Measurements from ENCODE around the gene RBM23.

Gene RBM23

DNA sequence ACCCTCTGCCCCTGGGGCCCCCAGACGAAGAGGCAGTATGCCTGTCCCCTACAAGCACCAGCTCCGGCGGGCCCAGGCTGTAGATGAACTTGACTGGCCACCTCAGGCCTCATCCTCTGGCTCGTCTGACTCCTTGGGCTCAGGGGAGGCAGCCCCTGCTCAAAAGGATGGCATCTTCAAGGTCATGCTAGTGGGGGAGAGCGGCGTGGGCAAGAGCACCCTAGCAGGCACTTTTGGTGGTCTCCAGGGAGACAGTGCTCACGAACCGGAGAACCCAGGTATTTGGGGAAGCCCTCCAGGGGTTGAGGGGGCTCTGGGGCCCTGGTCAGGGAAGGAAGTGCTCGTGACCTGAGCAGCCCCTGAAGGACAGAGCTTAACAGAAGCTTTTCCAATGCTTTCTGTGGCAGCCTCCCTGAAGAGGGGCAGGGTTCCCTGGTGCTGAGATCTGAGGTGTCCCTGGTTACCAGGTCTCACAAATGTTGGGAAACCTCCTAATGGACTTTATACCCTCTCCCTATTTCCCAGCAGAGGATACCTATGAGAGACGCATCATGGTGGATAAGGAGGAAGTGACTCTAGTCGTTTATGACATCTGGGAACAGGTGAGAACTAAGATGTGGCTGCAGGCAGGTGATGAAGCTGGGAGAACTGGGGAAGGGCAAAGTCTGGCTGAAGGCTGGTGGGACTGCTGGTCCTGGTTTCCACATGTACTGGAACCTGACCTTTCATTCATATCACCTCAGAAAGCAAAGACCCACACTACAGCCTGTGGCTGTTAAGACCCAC is 34.0 kb downstream of the RBM23 start:
- DNase-seq = no peak

GRCh38 chr14:22884076-22884737 is 34.7 kb downstream of the RBM23 start:
- DNase-seq = no peak

DNA sequence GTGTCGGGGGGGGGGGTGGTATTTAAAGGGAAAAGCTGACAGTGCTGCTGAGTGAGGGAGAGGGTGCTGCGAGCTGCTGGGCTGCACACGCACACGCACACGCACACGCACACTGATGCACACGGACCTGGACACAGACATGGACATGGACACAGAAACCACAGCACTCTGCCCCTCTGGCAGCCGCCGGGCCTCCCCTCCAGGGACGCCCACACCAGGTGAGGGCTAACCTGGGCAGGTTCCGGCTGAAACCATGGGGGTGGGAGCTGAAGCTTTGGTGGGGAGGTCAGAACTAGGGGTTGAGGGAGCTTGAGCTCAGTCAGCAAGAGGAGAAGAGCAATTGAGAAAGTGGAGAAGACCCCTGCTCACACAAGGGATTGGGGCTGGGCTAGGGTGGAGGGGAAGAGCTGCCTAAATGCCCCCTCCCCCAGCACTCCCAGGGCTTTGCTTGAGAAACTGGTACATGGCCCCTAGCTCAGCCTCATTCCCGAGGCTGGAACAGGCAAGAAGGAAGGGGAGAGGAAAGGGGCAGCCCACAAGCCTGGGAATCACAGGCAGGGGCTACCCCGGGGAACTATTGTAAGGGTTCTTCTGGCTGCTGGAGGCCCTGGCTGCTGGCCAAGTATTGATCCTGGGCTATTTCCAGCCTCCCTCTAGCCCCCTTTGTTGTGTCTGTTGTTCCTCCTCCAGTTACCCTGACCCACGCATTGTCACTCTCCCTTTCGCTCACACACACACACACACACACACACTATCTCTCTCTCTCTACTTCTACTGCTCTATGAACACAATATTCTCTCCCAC is 35.6 kb downstream of the RBM23 start, which contains the start of gene REM2:
TSS of gene REM2 (plus strand) at position 50 of the 804 bp plus-strand sequence. CDS start at position 116, 66 bp downstream.
- DNase-seq = peak; percentile 64

DNA sequence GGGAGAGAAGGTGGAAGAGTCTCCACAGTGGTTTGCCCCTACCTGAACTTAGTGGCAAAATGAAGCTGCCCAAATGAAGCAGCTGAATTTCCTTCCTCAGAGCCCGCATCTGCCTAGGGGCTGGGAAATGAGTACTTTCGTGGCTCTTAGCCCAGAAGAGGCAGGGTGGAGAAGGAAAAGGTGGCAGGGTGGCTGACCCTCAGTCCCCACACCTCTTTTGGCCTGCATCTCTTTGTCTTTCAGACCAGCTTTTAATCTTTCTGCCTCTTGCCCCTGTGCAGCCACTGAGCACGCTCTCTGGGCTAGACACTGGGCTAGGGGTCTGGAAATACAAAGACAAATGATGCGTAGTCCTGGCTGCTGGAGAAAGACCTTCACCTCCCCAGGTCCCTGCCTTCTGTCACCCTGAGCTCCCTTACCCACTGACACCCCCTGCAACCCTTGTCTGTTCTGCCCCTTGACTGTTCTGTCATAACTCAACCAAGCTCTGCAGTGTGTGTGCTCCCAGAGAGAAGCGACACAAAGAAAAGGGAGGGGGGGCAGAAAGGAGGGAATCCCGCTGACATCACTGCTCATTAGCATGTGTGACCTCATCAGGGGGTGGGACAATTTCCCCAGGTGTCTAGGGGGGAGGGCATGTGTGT is 36.3 kb downstream of the RBM23 start:
- peak; percentile 83 for DNase-seq

DNA sequence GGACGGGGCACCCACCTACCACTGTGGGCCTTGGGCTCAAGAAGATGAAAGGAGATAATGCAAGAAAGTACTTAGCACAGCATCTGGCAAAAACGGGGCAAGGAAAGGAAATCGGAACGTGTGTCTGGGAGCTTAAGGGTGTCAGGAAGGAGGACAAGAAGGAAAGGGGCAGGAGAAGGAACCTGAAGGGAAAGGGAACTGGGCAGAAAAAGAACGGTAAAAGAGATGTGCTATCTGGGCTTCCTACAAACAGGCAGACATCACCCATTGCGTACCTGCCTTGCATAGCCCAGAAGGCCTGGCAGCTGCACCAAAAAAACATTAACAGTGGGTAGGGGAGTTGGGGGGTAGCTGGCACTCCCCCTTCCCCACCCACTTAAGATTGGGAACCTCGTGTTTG is 36.9 kb downstream of the RBM23 start:
- no peak for DNase-seq

DNA sequence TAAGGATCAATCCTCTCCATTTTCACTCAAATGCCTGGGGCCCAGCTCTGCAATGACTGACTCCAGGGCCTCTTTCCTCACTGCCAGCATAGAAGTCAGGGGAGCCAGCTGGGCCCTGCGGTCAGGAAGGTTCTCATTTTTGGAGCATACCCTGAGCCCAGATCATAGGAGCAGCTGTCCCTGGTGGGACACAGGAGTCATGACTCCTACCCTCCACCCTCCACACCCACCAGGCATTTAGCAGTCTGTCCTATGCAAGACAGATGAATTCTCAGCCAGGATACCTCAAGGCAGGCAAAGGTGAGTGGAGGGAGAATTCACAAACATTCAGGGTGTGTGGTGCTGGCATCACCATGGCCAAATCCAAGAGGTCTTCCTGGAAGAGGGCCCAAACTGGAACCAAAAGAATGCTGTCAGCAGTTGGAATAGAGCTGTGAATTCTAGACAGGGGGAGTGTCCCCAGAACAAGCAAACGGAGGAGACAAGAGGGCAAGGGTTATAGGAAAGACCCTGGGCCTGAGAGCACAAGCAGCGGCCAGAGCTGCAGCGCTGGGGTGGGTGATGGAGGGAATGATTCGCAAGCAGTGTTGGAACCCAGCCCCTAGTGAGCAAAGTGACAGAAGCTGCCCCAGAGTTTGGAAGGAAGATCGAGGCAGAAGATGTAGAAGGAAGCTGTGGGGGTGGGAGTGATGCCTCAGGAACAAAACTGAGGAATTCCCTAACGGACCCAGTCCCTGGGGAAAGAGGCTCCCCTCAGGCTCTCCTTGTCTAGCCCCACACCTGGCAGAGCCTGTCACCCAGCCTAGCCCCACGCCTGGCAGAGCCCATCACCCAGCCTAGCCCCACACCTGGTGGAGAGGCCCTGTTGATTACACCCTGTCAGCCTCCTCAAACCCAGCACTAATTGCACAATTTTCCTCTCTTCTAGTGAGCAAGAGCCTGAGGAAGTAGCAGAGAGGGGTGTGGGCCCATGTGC is 40.4 kb downstream of the RBM23 start:
- no peak for DNase-seq

DNA sequence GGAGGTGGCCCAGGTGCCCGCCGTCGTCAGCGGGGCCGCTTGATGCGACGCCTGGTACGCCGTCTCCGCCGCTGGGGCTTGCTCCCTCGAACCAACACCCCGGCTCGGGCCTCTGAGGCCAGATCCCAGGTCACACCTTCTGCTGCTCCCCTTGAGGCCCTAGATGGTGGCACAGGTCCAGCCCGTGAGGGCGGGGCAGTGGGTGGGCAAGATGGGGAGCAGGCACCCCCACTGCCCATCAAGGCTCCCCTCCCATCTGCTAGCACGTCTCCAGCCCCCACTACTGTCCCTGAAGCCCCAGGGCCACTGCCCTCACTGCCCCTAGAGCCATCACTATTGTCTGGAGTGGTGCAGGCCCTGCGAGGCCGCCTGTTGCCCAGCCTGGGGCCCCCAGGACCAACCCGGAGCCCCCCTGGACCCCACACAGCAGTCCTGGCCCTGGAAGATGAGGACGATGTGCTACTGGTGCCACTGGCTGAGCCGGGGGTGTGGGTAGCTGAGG is 41.9 kb downstream of the RBM23 start:
- DNase-seq = no peak

GRCh38 chr14:22875748-22876319 is 43.1 kb downstream of the RBM23 start:
- DNase-seq = no peak

GRCh38 chr14:22875003-22875747 is 43.8 kb downstream of the RBM23 start:
- DNase-seq = no peak

DNA sequence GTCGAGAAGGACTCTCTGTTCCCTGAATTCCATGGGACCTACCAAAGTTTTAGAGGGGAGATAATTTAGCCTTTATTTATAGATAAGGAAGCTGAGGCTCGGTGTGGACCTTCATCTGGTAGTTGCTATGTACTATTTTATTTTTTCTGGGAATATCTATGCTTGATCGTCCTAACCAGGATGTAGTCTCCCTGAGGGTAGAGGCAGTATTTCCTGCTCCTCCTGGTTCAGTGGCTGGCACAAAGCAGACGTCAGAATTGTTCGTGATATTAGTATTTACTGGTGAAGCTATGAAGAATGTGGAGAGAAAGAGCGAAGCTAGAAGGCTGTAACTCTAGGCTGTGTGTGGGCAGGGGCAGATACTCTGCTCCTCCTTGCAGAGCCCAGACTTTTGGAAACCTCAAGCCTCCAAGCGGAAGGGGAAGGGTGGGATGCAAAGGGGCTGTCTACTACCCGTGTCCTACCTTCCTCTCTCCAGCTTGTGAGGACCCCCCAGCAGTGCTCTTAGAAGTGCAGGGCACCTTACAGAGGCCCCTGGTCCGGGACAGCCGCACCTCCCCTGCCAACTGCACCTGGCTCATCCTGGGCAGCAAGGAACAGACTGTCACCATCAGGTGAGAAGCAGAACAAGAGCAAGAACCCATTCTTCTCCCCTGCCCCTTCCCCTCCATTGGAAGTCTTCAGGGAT is 46.0 kb downstream of the RBM23 start:
- no peak for DNase-seq

DNA sequence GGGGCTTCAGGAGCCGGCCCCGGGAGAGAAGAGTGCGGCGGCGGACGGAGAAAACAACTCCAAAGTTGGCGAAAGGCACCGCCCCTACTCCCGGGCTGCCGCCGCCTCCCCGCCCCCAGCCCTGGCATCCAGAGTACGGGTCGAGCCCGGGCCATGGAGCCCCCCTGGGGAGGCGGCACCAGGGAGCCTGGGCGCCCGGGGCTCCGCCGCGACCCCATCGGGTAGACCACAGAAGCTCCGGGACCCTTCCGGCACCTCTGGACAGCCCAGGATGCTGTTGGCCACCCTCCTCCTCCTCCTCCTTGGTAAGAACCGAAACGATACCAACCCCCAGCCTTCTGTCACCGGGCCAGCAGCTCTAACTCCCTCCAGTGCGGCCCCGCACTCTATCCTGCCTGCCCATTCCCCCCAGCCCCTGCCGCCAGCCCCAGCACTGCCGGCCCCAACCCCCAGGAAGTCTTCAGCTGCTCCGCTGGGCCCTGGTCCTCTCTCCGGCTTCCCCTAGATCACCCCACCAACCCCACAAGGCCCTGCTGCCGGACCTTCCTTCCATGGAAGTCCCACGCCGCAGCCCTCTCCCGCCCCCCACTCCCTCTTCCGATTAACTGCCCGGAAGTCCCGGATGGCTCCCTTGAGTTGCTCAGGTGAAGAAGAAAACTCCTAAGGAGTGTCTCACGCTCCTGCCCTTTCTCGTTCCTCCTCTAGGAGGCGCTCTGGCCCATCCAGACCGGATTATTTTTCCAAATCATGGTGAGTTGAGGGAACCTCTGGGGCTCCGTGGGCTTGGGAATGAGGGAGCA is 46.7 kb downstream of the RBM23 start:
- DNase-seq = peak; percentile 65

GRCh38 chr14:22871224-22872032 is 47.5 kb downstream of the RBM23 start, which contains the start of gene LRP10:
LRP10 (plus strand) TSS chr14:22871740; CDS start chr14:22872304, 564 bp downstream.
- peak; percentile 51 for DNase-seq

GRCh38 chr14:22870811-22871223 is 48.1 kb downstream of the RBM23 start:
- no peak for DNase-seq

DNA sequence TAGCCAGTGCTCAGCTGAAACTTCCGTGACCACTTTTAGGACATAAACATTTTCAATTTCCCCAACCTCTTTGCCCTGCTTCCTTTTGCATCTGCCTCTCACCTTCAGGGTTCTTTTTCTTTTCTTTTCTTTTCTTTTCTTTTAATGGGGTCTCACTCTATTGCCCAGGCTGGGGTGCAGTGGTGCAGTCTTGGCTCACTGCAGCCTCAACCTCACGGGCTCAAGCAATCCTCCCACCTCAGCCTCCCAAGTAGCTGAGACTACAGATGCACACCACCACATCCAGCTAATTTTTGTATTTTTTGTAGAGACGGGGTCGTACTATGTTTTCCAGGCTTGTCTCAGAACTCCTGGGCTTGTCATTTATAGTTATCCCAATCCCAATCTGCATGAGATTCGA is 52.1 kb downstream of the RBM23 start:
- no peak for DNase-seq

- DNase-seq = no peak
Measured at GRCh38 chr14:22865424-22866405, 53.2 kb downstream of the RBM23 start.

DNA sequence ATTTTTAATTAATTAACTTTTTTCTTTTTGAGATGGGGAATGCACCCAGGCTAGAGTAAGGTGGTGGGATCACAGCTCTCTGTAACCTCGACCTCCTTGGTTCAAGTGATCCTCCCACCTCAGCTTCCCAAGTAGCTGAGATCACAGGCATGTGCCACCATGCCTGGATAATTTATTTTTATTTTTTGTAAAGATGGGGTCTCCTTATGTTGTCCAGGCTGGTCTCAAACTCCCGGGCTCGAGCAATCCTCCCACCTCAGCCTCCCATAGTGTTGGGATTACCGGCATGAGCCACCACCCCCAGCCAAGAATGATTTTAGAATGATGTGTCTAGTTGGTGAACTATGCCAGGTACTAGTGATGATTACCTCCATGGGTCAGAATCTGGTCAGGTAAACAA is 54.0 kb downstream of the RBM23 start:
- no peak for DNase-seq

DNA sequence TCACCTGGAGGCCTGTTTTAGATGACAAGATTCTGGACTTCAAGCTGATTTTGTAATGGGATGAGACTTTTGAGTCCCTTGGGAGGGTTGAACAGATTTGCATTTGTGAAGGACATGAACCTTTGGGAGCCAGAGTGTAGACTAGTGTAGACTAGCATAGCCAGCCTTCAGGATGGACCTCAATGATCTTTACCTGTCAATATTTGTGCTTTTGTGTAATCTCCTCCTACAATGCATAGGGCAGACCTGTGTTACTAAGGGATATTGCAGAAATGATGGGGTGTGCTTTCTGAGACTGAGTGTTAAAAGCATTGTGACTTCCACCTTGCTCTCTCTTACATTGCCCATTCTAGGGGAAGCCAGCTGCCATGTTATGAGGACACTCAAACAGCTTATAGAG is 57.3 kb downstream of the RBM23 start:
- no peak for DNase-seq
